ENCODE measurements around the gene GUCY1A1. TPM values are rescaled to one million over a fixed set of nuclear protein-coding genes. Genes with fewer than 3 reads are reported as not detected.

The GUCY1A1 gene
- total RNA-seq, 1 donor from 2014 or later = 252 TPM

DNA sequence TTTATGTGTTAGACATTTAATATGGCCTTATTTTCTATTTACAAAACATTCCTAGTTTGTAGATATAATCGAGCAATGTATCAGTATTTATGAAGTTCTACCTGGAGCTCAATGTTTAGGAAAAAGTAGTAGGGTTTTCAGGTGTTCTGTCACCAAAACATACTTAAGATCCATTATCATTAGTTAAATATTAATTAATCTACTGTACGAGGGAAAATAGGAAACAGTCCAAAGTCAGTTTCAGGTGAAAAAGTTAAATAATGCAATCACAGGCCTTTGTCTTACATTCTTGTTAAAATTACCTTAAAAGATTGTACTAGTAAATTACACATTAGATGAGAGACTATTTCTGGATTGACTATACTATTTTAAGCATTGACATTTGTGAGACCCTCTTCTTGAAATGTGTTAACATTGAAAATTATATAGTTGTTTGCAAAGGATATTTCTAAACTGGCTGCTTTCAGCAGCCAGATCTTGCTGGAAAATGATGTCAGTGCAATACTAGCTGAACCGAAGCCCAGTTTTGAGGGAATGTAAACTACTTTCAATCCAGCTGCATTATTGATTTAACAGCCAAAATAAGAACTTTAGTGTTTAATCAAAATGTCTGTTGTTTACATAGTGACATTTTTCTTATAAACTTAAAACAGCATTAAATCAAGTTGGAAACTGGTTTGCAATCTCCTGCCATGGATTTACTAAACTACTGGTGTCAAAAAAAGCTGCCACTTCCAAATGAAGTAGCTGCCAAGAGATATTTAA is 111.5 kb downstream of the GUCY1A1 start:
- DNase-seq (ENCODE audit: low spot score) = peak; percentile 38

DNA sequence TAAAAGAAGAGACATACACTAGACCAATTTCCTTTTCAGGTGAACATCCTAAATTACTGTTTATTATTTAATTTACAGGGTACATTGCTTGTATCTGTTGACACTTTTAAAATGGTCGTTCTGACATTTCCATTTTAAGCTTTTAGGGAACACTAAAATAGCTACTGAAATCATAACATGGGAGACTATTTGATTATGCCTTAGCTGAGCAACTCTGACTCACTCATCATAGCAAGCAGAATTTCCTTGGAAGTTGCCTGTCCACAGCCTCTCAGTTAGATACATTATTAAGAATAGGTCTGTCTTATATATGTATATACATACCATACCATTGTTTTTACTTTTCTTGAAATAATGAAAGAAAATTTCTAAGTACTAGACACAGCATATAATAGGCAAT is 114.1 kb downstream of the GUCY1A1 start:
- no peak for DNase-seq (ENCODE audit: low spot score)

DNA sequence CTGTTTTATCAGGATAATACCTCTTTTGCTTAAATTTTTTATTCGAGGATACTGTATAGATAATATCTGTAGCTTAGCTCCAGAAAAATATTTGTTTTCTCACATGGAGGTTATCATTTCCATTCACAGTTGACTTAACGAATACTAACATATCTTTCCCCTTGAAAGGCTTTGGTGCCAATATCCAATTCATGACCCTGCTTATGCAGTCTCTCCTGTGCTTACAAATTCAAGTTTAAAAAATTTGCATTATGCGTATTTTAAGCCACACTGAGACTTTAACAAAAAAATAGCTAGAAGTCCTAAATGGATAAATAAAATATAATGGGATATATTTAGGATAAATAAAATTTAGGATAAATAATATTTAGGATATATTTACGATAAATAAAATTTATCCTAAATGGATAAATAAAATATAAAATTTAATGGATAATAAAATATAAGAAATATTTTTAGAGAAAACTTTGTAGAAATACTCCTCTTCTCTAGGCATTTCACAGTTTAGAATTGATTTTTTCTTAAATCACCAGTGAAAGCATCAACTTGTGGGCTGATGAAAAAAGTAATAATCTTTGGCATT is 114.7 kb downstream of the GUCY1A1 start:
- no peak for DNase-seq (ENCODE audit: low spot score)

Other genes with a start within 250 kb of the GUCY1A1 start
- gene GUCY1B1, start 92.2 kb downstream of the GUCY1A1 start, total RNA-seq (ENCODE audit: insufficient read depth, low replicate concordance) = 53.9 TPM
- 6.0 TPM for gene ASIC5, start 199.4 kb downstream of the GUCY1A1 start, total RNA-seq (ENCODE audit: insufficient read depth, low replicate concordance)
- 40.9 TPM for gene TDO2, start 236.8 kb downstream of the GUCY1A1 start, total RNA-seq (ENCODE audit: insufficient read depth, low replicate concordance)

Measured in umbilical cord (tissue), 2 donors.